Globus pallidus (tissue), 1 donor: ENCODE data around the gene TBC1D3C.
"Not testable (repeated sequence)": the region's sequence is repeated elsewhere in the genome, so short reads cannot be mapped to it uniquely, and the experiment has no call there.

Experiments
- DNase-seq: peaks from one replicate; pipeline ENCODE4 v3.0.0-alpha.2; 2015; ENCODE audit warnings: low spot score

TBC1D3C gene

DNA sequence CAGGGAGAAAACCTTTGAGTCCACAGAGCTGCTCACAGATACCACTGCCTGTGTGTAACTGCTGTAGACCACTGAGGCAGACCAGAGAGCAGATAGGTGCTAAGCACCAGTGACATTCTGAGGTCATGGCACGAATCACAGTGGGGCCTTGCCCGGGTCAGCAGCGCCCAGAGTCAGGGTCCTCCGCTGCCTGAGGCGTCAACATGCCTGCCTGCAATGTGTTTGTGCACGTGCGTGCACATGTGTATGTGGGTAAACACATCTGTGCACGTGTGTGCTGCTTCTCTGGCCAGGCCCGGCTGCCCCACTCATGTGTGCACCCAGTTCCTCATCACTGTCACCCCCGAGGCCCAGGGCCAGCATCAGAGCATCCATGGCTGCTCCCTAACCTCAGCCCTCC, at the start of gene TBC1D3C:
TBC1D3C (minus strand) TSS at position 101 of the 400 bp plus-strand sequence. CDS start 1,568 bp downstream, outside the sequence.
- DNase-seq = not testable (repeated sequence)

DNA sequence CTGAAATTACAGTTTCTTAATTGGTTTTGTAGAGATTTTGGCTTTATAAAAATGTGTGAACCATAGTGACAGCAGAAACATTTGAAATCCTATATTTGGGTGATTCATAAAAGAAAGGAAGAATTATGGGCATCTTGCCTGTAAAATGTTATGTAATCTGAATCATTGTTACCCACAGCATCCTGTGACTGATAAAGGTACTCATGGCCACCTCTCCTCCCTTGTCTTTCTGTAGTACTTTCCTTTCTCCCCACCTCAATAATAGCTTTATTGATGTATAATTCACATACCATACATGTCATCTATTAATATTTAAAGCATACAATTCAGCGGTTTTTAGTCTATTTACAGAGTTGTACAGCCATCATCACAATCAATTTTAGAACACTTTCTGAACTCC, 30.8 kb upstream of the TBC1D3C start:
- not testable (repeated sequence) for DNase-seq

DNA sequence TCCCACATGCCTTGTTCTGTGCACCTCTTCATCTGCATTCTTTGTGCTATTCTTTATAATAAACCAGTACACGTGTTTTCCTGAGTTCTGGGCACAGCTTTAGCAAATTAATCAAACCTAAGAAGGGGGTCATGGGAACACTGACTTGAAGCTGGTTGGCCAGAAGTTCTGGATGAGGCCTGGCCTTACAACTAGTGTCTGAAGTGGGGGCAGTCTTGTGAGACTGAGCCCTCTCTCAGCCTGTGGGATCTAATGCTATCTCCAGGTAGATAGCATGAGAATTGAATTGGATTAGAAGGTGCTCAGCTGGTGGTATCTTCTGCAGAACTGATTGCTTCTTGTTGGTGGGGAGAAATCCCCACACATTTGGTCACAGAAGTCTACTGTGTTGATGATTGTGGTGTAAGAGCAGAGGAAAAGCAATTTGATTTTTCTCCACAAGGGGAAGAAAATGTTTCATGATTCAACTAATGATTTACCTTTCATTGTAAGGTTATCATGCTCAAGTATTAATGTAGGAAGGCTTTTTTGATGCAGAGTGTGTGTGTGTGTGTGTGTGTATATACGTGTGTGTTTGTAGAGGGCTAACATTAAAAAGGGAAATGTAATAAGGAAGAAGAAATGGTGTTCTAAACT, 25.7 kb upstream of the TBC1D3C start:
- DNase-seq = not testable (repeated sequence)

DNA sequence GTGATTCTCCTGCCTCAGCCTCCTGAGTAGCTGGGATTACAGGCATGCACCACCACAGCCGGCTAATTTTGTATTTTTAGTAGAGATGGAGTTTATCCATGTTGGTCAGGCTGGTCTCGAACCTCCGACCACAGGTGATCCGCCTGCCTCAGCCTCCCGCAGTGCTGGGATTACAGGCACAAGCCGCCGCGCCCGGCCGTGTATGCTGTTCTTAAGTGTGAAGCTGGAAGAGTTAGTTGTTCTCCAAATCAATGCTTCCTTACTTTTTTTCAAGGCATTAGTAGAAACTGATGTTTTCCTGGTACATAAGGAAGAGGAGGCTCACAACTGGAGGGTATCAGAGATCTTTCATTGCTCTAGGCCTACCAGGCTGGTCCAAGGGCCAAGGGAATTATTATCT, 19.7 kb upstream of the TBC1D3C start:
- DNase-seq = not testable (repeated sequence)

DNA sequence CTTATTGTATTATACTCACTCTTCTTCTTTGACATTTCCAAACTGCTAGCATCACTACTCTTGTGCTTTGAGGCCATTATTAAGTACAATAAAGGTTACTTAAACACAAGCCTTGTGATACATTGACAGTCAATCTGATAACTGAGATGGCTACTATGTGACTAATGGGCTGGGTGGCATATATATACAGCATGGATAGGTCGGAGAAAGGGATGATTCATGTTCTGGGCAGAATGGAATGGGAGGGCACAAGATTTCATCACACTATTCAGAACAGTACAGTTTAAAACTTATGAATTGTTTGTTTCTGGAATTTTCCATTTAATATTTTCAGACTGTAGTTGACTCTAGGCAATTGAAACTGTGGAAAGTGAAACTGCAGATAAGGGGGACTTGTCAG, 18.9 kb upstream of the TBC1D3C start:
- not testable (repeated sequence) for DNase-seq
